GM12872 (cell line): Measurements from ENCODE around the gene ZNF175.
A peak's percentile ranks its signal among the peaks of the same experiment; 100 is the strongest.

ENCODE experiments used
- TF ChIP-seq, protein P1 (sequence below): IDR thresholded peaks from 3 replicates; pipeline ENCODE4 v1.5.1; 2011; ENCODE audit warnings: low read depth, mild to moderate bottlenecking, low read length, moderate library complexity; ENCODE audit not compliant: insufficient read depth

ZNF175 gene

DNA sequence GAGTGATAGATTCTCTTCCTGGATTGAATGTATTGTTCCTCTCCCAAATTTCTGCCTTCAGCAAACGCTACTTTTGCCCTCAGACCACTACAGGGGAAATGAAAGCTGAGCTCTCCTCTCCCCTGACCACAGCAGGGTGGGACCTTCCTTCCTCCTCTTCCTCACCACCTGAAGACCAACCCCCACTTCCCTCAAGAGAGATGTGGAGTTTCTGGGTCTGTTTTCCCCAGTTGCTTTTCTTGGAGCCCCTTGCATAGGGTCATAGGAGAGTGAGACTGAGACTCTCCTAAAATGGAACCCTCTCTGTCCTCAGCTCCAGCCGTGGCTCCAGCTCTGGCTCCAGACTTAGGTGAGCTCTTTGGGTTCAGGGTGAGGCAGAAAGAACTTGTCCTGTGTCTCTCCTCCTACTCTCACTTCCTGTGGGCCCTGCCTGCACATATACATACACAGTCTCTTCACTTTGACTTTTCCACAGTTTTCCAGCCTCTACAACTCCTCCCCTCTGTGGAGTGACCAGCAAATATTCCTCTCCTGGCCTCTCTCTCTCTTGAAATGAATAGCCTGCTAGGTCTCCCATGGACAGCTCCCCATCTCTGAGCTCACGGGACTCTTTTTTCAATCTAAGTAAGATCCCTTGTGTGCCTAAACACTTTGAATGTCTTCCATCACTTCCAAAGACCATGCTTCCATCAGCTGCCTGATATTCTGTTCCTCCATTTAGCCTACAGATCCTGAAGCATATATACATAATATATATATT is 19.2 kb upstream of the ZNF175 start:
- TF ChIP-seq, protein P1, sequence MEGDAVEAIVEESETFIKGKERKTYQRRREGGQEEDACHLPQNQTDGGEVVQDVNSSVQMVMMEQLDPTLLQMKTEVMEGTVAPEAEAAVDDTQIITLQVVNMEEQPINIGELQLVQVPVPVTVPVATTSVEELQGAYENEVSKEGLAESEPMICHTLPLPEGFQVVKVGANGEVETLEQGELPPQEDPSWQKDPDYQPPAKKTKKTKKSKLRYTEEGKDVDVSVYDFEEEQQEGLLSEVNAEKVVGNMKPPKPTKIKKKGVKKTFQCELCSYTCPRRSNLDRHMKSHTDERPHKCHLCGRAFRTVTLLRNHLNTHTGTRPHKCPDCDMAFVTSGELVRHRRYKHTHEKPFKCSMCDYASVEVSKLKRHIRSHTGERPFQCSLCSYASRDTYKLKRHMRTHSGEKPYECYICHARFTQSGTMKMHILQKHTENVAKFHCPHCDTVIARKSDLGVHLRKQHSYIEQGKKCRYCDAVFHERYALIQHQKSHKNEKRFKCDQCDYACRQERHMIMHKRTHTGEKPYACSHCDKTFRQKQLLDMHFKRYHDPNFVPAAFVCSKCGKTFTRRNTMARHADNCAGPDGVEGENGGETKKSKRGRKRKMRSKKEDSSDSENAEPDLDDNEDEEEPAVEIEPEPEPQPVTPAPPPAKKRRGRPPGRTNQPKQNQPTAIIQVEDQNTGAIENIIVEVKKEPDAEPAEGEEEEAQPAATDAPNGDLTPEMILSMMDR: no peak

DNA sequence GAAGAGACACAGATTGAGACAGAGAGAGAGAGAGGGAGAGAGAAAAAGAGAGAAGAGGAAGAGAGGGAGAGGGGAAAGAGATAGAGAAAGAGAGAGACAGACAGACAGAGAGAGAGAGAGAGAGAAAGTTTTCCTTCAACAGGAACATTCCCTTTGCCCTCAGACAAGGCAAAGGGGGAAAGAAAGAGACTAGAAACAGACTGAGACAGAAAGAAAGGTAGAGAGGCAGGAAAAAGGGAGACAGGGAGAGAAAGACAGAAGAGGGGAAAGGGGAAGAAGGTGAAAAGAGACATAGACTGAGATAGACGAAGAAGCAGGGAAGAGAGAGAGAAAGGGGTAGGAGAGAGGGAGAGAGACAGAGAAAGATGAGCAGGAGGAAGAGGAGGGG is 18.5 kb upstream of the ZNF175 start:
- TF ChIP-seq, protein P1: no peak

DNA sequence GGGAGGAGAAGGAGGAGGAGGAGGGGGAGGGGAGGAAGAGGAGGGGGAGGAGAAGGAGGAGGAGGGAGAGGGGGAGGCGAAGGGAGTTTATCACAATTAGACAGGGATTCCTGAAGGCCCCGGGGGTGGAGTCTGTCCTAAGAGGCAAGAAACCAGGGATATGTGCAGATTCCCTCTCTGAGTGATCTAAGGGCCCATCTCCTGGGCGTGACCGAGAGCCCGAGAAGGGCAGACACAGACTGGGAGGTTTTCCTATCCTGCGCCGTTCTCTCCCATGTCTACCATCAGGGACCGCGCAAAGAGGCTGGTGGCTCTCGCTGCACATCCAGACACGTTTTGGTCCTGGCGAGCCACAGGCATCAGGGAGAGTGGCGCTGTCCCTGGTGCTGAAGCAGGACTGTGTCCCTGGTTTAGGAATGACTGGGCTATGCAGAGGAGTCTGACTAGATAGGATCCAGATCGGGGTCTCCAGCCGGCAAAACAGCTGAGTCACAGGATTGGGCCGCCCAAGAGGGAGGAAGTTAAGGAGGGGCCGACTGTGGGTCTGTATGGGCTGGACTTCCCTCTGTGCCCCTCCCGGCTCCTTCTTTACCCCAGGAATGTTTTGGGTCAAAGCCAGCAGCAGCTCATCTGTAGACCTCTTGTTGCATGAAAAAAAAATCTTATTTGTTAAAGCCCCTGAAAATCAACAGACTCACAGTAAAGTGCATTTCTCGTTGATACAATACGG is 17.9 kb upstream of the ZNF175 start:
- TF ChIP-seq, protein P1: no peak

DNA sequence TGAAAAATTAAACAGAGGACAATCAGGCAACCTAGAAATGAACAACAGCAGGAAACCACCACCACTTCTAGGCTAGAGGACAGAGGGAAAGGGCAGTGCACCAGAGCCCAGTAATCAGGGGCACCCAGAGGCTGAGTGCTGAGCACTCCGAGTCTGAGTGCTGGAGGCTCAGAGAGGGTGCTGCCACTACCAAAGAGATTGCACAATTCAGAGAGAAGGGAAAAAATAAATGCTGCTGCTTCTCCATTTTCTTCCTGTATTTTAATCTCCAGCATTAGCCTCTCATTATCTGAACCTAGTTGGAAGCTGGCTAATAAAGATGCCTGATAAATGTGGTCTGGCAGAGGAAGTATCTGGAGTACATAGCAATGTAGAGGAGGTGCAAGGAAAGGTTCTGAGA is 11.8 kb upstream of the ZNF175 start:
- TF ChIP-seq, protein P1: no peak

DNA sequence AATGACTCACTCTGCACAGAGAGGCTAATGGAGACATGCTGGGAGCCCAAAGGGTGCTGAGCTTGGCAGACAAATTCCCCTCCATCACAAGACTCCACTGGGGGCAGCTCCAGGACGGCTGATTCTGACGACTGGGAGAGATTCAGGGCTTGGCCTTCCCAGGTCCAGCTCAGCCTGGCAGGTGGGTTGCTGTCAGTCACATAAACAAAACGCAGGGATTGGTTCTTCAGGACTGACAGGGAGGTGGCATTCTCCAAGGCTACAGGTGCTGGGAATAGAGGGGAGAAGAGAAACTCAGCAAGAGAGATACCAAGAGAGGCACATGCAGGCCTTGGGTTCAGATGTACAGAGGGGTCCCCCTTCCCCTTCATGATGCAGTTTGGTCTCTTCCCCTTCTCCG is 10.7 kb upstream of the ZNF175 start:
- TF ChIP-seq, protein P1: no peak

DNA sequence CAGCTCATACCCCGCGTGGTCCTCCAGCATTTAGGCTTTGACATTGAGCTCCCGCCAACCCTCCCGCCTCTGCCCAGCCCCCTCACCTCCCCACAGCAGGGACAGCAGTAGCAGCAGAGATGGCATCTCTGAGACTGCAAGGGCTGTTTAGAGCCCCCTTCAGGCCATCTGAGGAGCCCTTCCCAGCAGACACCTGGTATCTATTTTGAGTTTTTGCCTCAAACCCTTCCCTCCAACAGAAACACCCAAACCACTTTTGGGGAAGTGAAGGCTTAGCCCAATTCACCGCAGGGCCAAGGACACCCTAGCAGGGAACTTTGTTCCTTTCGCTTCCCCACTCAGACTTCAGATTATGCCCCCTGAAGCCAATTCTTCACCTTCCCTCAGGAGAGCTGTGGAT is 6.3 kb upstream of the ZNF175 start:
- TF ChIP-seq, protein P1: peak; percentile 48

DNA sequence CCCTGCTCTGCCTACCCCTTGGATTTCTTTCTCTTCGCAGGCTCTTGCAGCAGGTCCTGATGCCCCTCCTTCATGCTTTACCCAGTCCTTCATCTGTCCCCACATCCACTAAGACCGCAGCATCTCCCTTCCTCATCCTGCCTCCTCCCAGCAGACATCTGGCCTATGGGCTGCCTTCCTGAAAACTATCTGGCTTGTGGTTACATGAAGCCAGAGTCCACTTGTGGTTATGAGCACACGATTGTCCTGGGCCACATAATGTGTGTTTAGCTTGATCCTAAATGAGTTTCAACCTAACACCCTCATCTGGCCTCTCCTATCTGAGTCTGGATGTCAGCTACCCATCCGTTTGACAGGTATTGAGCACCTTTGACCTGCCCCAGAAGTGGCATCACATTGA is 5.5 kb upstream of the ZNF175 start:
- TF ChIP-seq, protein P1: no peak
